Lower leg skin (tissue), 3 donors: Measurements from ENCODE around the gene PRPF31.

Experiments used
- POLR2A ChIP-seq, 2 donors: fragments of 450-650 bp; IDR thresholded peaks; one replicate each; pipeline ENCODE4 v1.6.1; 2016 to 2017; ENCODE audit warnings: antibody characterized with exemption in 2 of 2, mild to moderate bottlenecking in 1 of 2, moderate library complexity in 1 of 2
- TF ChIP-seq, protein P1 (sequence below), 3 donors: fragments of 450-650 bp; IDR thresholded peaks; one replicate each; pipeline ENCODE4 v1.5.1; 2016; ENCODE audit warnings: antibody characterized with exemption in 3 of 3, mild to moderate bottlenecking in 3 of 3, moderate library complexity in 2 of 3

DNA sequence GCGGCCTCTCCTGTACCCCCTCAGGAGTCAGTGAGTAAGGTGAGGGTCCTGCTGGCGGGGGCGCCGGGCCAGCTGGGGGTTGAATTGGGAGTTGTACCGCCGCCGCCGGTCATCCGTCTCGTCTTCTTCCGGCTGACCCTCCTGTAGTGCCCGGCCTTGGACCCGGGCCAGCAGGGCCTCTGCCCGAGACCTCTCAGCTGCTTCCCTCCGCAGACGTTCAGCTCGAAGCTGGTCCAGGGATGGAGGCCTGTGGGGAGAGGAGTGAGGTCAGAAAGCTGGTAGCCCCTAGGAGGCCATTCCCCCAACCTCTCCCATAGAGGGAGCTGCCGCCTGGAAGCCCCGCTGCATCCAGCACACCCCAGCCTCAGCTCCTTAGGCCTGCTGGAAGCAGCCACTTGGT is 40.1 kb downstream of the PRPF31 start:
- TF ChIP-seq, protein P1, sequence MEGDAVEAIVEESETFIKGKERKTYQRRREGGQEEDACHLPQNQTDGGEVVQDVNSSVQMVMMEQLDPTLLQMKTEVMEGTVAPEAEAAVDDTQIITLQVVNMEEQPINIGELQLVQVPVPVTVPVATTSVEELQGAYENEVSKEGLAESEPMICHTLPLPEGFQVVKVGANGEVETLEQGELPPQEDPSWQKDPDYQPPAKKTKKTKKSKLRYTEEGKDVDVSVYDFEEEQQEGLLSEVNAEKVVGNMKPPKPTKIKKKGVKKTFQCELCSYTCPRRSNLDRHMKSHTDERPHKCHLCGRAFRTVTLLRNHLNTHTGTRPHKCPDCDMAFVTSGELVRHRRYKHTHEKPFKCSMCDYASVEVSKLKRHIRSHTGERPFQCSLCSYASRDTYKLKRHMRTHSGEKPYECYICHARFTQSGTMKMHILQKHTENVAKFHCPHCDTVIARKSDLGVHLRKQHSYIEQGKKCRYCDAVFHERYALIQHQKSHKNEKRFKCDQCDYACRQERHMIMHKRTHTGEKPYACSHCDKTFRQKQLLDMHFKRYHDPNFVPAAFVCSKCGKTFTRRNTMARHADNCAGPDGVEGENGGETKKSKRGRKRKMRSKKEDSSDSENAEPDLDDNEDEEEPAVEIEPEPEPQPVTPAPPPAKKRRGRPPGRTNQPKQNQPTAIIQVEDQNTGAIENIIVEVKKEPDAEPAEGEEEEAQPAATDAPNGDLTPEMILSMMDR (IDR thresholded peaks at IDR 0.05): no peak
- no peak for TF ChIP-seq POLR2A (IDR thresholded peaks at IDR 0.05)
